GM18502 (cell line): ENCODE measurements around the gene DIP2C.

Source experiments
- ATAC-seq: cut with Tn5 transposase; IDR thresholded peaks from one replicate; pipeline ENCODE4 v1.9.1; 2021; ENCODE audit warnings: mild to moderate bottlenecking; ENCODE audit not compliant: unreplicated experiment, poor library complexity

The DIP2C gene

DNA sequence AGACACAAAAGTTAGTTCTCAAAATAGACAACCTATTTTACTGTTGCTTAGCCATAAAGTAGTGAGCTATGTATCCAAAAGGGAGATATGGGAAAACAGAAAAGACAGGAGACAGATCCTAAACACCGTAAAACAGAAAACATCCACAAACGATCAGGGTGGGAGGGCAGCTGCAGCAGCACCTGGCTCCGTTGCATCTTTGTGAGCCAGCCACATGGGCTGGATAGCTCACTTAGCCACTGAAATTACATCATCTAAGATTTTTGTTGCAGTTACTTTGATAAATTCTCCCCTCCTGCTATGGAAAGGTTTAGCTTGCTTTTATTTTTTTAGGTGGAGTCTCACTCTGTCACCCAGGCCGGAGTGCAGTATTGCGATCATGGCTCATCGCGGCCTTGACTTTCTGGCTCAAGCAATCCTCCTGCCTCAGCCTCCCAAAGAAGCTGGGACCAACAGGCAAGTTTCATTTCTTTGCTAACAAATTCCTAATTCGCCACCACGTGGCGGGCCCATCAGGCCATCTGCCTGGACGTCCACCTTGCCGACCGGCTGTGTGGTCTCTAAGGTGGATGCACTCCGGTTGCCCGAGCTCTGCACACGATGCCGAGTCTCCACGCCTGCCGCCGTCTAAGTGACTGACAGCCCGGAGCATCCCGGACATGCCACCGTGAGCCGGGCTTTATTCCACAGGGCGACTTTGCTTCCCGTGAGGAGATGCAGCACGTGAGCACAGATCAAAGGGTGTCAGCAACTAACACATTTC, 159.8 kb downstream of the DIP2C start:
- no peak for ATAC-seq

DNA sequence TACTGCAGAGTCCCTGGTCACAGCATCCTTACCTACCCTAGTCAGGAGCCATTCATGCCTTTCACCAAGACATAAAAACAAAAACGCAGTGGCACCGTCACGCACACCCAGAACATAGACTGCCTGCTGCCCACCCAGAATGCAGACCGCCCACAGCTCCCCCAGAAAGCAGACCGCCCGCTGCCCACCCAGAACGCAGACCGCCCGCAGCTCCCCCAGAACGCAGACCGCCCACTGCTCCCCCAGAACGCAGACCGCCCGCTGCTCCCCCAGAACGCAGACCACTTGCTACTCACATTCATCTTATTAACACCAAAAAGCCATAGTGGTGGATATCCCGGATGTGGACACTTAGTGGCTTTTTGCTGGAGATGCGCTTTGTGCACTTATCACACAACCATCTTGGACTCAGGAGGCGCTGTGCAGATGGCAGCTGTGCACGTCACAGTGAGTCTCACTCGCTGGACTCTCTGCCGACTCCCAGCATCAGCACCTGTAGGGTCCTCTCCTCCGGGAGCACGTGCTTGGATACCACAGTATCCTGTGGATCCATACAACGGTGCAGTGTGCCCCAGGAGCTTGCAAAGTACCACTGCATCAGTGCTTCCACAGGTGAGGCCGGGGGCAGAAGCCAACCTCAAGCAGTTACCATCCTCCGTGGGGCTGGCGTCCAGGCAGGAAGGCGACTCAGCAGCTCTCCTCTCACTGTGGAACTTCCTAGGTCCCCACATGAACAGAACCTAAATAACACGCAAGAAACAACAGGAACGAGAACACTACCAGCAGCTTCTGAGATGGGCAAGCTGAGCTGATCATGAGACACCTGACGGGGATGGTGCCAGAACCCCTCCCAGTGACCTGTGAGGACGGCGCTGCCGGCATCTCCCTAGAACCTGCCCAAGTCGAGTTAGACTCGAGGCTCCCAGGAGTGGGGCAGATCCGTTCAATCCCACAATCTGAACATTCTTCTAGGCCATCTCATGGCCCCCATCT, 161.0 kb downstream of the DIP2C start:
- ATAC-seq = no peak

DNA sequence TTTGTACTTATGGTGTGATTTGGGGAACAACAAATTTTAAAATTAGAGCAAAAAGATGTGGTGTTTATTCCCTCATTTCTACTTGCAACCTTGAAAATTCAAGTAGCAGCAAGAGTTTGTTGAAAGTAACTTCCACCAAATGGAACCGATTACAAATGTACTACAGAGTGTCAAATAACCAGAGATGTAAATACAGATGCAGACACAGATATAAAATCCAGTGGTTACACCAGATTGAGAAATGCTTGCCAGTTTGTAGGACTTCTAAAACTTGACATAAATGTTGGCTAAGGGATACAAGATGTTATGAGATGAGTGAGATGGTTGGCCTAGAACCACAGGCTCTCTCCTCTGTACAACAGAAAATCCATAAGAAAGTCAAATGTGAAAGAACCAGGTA, 162.1 kb downstream of the DIP2C start:
- ATAC-seq = no peak

DNA sequence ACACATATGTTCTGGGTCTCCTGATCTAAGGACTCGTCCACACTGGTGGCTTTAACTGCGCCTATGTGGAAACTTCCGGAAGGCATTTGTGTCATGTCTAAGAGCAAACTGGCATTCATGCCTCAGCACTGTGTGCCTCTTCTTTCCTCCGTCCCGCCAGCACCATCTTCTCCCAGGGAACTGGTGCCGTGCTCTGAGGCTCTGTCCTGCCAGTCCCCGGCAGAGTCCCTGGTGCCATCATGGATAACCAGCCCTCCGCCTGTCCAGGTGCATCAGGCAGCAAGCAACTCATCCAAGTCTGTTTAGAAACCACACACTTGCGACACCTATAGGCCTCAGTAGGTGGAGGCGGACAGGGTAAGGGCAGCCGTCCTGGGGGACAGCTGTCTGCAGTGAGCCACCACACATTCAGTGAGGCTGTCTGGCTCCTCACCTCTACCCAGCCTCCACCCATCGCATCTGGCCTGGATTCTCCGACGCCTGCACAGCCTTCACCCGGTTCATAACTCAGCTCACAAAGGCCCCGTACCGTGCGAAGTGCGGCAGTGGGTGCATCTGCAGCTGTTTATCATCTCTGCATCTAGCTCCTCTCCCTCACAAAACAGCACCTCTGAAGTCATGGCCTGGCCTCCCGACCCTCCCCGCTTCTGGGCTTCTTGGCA, 162.7 kb downstream of the DIP2C start:
- no peak for ATAC-seq

DNA sequence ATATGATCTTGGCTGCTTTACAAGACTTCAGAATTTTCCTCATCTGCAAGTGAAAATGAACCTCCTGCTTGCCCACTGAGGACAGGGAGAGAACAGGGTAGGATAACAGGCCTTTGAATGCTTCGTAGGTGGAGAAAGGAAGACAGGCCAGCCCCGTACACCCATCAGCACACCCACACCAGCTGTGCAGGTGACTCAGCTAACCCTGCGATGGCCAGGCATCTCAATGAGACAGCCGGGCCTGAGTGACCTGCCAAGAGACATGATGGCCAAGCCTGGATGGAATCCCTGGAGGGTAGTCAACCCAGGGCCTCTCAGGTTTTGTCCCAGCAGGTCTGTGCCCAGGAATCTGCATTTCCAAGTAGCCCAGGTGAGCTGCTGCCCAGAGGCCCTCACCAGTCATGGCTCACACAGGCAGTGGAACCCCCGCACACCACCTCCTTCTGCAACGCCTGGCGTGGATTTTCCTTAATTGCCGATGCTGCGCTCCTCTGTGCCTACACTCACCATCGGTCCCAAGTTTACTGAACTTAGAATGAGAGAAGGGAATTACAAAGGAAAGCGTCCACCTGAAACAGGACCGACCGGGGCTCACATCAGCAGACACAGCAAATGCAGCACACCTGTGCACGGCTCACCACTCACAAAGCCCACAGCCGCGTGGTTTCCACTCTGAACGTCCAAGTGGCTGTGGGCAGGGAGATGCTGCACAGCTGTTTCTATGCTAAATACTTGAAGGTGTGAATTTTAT, 163.7 kb downstream of the DIP2C start:
- ATAC-seq = no peak

DNA sequence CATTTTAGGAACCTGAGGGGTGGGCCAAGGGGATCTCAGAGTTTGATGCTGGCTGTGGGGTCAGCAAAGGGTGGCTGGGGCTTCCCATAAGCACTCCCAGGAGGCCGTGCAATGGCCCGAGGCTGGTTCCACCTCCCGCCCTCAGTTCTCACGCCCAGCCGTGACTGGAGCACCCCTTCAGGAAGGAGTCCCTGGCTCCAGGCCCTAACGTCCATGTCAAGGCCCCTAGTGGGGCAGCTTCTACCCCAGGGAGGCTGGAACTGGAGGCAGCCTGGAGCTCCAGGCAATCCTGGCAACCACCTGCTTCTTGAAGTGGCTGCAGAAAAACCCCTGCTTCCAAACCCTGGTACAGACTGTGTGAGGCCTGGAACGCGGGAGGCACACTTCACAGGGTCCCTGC, 165.5 kb downstream of the DIP2C start:
- ATAC-seq = no peak

DNA sequence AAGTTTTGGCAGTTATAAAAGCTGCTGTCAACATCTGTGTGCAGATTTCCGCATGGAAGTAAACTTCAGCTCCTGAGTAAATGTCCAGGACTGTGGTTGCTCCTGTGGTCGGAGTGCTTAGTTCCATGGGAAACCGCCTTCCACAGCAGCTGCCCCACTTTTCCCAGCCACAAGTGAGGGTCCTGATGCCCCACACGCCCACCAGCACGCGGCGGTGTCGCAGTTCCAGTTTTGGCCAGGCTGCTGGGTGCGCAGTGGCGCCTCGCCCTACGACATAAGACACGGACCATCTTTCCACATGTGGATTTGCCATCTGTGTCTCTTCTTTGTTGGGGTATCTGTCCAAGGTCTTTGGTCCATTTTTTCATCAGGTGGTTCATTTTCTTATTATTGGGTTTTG, 167.1 kb downstream of the DIP2C start:
- no peak for ATAC-seq

DNA sequence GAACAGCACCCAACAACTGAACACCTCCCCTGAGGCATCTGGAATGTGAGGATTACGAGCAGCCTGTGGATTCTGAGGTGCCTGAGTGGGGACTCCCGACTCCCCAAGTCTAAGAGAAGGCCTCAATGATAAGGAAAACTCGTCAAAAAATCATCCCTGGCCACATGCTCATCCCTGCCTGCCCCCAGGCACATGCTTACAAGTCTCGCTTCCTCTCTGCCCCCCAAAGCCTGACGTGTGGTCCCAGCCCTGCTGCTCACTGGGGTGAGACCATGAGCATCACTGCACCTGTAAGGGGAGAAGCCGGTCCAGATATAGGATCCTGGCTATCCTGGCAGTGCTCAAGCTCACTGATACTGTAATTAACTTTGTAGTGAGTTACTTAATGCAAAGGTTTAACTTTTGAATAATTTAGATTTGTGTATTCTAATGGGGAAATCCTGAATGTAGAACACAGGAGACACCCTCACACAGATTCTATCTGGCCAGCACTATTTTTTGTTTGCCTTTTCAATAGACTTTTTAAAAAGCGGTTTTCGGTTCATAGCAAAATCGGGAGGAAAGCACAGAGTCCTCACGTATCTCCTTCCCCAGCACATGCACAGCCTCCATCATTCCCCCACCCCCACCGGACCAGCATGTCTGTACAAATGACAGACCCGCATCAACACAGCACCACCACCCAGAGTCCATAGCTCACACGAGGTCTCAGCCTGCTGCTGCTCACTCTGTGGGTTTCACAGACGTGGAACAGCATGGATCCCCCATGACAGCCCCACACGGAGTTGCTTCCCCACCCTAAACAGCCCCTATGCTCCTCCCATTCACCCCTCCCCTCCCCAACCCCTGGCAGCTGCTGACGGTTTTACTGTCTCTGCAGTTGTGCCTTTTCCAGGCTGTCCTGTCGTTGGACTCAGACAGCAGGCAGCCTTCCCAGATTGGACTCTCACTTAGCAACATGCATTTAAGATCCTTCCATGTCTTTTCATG, 167.9 kb downstream of the DIP2C start:
- no peak for ATAC-seq

DNA sequence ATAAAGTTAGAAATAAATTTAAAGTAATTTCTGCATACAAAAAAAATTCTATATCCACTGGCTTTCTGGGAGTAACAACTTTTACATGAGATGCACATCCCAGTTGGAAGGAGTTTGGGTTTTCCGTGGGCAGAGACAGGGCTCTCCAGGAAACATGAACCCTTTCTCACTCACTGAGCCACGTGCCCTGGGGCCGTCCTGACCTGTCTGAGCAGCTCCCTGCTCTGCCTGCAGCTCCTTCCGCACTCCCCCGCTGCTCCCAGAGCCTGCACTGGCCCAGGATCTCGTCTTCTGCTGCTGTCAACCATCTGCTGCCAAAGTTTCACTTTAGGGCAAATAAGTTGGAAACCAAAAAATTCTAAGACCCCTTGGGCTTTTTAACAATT, 169.1 kb downstream of the DIP2C start:
- ATAC-seq = no peak

DNA sequence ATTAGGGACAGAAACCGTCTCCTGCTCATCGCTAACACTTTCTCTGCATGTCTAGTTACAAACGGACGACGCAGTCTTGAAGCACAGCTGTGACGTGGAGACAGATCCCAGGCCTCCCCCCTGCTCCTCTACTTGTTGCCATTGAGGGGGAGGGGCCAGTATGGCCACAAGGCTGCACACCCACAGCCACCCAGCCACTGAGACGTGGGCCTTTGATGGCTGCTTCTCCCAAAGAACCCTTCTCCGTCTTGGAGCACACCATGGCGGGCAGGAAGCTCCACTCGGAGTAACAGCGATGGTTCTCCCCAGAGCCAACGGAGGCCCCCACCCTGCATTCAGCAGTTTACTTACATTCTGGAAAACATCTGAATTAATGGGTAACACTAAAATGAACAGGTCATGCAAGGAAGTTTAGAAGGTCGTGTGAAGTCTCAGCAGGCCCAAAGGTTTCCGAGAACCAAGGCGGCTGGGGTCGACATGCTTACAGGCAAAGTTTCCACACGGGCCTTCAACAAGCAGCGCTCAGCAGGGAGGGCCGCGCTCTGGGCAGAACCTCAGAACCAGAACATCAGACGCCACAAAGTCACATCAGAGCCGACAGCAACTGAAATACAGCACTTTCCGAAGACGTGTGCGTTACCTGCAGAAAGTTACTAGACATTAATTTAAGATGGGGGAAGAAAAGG, 169.6 kb downstream of the DIP2C start:
- no peak for ATAC-seq

DNA sequence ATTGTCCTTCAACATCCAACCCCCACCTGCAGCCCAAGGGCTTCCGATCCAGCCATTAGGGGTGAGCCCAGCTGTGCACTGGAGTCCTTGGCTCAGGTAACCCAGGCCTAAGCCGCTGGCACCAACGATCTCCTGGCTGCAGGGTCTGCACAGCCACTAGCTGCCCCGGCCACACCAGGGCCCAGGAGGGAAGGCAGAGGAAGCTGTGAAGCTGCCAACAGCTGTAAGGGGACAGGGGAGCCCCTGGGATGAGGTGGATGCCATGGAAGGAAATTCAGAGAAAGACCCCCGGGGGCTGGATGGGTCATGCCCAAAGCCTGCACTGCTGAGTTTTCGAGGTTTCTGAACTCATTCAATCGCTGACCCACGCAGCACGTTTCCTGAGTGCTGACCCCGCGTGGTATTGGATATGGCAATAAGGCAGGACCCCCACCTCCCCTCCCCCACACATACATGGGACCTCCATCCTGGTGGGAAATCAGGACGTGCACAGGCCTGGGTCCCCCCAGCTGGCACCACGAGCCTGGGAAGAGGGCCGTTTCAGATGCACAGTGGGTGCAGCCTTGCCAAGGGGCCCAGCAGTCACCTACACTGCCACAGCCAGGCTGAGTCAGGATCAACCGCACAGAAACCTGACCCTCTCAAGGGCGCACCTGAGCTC, 170.3 kb downstream of the DIP2C start:
- ATAC-seq = no peak

DNA sequence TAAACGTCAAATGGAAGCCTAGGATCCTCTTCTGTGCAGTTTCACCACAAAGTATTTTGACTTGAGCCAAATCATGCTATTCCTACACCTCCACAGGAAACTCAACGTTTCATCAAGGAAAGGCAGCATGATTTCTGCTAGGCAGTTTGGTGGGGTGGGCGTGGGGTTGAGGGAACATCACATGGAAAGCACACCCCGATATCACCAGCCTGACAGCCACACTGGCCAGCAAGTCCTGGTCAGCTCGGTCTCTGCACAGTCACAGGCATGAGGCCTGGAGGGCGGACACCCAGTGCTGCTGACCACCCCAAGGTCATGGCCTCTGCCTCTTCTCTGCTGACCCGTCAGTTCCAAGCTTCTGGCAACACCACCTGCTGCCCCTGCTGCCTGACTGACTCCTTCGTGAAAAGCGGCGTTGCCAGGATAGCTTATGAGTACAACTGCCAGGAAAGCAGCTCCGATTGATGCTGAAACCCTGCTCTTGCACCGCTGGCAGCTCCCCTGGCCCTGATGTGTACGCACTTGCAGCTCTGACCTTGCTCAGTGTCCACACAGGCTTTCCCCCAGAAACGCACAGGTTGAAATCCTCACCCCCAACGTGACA, 171.5 kb downstream of the DIP2C start:
- no peak for ATAC-seq

DNA sequence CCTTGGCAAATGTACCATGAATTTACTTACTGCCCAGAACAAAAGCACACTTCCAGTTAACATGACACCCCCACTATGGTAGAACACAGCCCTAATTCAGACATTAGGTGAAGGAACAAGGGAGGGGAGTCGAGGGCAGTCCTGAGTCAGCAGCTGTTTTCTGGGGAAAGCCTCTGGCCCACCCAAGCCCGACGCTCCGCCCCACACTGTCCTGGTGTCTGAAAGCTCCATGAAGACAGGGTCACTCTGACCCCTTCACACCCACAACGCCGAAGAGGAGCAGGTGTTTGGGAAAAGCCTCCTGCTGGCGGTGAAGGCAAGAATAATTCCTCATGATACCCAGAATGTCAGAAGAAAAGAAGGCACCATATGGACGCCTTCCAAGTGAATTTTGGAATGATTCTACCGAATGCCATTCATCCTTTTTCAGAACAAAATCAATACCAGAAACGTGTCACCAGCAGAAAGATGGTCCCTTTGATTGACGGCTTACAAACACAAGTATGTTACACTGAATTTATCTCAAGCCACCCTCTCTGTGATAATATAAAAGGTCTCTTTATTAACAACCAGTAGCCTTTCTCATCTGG, 172.1 kb downstream of the DIP2C start:
- no peak for ATAC-seq

DNA sequence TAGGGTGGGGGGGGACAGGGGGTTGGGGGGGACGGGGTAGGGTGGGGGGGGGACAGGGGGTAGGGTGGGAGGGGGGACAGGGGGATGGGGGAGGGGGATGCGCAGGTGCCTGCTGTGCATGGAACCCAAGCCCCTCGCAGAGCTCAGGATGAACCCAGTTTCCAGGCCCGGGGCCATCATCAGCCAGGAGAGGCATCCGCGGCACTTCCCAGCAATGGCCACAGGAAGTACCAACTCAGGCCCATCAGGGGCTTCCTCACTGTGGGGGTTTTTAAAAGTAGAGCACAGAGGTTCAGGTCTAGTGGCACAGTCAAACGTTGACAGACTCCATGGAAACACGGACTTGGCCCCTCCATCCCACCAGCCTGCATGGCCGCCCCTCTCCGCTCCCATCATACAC, 172.7 kb downstream of the DIP2C start:
- ATAC-seq = no peak

DNA sequence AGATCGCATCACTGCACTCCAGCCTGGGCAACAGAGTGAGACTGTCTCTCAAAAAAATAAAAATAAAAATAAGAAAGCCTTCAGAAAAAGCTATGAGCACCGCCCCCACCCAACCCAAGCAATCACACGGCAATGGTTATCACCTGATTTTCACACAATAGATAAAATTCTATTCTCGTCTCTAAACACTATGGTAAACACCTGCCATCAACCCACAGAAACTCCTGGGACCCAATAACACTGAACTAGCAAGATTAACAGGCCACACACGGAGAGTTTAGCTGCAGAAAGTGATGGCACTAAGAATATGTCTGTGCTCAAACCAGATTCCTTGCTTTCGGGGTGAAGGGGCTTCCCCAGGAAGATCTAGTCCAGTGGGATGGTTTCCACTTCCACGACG, 173.8 kb downstream of the DIP2C start:
- no peak for ATAC-seq

DNA sequence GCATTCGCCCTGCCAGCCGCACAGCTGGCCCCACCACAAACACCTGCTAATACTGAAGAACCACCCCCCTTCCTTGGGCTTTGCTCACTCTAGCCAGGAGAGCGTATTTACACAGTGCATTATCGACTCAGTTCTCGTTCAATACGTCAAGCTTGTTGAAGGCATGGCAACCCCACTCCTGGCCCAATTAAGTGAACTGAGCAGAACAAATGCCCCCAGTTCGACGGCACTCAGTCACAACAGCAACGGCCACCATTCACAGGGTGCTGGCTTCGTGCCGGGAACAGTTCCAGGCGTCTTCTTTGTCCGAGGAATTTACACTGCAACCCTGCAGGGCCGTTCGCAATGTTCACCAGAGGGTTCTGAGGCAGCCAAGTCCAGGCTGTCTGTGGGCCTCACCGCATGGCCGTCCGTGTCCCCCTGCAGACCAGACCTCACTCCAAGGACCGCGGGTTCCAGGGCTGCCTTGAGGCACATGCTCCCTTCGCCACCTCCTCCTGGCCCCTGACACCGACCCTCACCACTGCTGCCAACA, 175.3 kb downstream of the DIP2C start:
- no peak for ATAC-seq

DNA sequence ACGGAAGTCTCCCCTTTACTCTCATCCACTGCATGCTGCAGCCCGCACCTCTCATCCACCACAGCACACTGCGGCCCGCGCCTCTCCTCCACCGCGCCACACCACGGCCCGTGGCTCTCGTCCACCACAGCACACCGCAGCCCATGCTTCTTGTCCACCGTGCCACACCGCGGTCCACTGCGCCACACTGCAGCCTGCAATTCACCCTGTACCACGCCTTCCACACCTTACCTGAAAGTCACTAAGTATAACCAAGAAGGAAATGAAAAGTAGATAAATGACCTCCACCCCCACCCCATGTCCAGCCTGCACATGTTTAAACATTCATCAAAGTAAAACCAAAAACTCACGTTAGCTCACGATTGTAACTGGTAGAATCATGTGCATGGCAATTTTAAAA, 176.1 kb downstream of the DIP2C start:
- no peak for ATAC-seq
